Neuron (in vitro differentiated cells): ENCODE measurements around the gene HOXD8.

Experiments used
- H2AFZ ChIP-seq: one replicate; pipeline ENCODE4 v1.6.1; 2013; ENCODE audit warnings: low read depth, mild to moderate bottlenecking, inconsistent platforms, low read length, moderate library complexity
- H3K27me3 ChIP-seq: one replicate; pipeline ENCODE4 v1.6.1; 2013; ENCODE audit warnings: low read length; ENCODE audit not compliant: insufficient read depth
- H3K36me3 ChIP-seq: one replicate; pipeline ENCODE4 v1.6.1; 2013; ENCODE audit warnings: low read length; ENCODE audit not compliant: insufficient read depth
- H3K4me1 ChIP-seq: one replicate; pipeline ENCODE4 v1.6.1; 2013; ENCODE audit warnings: low read length; ENCODE audit not compliant: insufficient read depth
- H3K4me3 ChIP-seq: 2 replicates; pipeline ENCODE4 v1.5.1; 2013; ENCODE audit warnings: mild to moderate bottlenecking, low read length, moderate library complexity
- H3K9me3 ChIP-seq: one replicate; pipeline ENCODE4 v1.6.1; 2013; ENCODE audit warnings: low read length

The HOXD8 gene

DNA sequence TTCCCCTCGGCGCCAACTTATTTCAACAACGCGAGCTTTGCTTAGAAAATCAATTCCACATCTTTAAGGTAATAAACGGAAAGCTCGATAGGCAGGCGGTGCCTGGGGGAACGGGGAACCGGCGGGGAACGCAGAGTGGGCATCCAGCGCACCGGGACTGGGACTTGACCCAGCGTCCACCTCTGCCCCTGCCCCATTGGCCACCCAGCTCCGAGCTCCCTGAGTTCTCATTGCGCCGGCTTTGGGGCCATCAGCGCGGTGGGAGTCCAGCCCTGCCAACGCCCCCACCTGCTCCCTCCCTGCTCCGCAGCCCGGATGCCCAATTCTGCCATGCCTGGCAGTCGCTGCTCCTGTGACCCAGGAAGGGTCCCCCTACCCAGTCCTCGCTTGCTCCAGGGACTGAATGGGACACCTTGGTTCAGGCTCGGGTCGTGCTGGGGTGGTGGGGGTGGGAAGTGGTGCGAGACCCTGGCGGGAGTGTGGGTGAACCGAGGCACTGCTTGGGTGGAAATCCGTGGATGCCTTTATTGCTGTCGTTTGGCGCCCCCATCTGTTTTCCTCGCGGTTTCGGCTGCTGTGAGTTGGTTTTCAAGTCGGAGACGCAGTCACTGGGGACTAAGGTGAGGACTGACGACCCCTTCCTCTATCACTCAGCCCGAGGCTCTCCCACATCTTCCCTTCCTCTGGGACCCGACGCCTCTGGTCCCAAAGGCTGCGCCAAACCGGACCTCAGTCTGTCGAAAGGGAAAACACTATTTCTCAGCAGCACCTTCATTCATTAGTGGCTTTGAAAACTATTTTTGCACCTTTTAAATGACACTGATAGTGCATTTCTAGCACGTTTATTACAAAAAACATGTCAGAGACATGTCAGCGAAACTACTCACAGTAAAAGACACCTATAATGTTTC is 43.4 kb upstream of the HOXD8 start:
- Histone ChIP-seq H3K4me3 (no peak overlapping the region), H3K27me3 (peaks cover 99% of the 10 kb centered on the region), H2AFZ (no peak overlapping the region), H3K4me1 (peaks cover 3% of the 10 kb centered on the region), H3K36me3 (no peaks in the 10 kb centered on the region), H3K9me3 (no peaks in the 10 kb centered on the region)

DNA sequence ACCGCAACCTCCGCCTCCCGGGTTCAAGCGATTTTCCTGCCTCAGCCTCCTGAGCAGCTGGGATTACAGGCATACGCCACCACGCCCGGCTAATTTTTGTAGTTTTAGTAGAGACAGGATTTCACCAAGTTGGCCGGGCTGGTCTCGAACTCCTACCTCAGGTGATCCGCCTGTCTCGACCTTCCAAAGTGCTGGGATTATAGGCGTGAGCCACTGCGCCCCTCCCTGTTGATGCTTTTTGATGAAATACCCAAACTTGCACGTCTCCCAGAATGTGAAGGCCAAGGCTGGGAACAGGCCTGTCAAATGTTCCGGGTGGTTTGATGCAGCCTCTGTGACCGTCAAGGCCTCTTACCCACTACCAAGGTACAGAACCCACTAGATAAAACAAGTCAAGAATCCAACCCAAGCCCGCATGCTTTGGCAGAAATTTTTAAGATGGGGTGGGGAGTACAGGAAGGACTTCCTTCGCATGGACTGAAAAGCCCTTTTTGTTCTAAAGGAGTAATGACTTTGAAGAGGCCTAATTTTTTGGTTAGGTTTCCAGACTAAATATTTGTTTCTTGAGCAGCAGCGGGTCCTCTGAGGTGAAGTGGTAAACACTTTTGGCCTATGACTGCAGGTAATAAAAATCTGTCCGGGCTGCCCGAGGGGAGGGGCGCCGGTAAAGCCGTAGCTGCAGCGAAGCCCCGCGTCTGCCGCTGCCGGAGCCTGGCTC is 42.0 kb upstream of the HOXD8 start:
- no peaks in the 10 kb centered on the region for H3K36me3 ChIP-seq
- peaks cover 98% of the 10 kb centered on the region for H3K27me3 ChIP-seq
- peaks cover 3% of the 10 kb centered on the region for H3K4me1 ChIP-seq
- no peak overlapping the region for H3K4me3 ChIP-seq
- H3K9me3 ChIP-seq = peaks cover 2% of the 10 kb centered on the region
- no peak overlapping the region for H2AFZ ChIP-seq

DNA sequence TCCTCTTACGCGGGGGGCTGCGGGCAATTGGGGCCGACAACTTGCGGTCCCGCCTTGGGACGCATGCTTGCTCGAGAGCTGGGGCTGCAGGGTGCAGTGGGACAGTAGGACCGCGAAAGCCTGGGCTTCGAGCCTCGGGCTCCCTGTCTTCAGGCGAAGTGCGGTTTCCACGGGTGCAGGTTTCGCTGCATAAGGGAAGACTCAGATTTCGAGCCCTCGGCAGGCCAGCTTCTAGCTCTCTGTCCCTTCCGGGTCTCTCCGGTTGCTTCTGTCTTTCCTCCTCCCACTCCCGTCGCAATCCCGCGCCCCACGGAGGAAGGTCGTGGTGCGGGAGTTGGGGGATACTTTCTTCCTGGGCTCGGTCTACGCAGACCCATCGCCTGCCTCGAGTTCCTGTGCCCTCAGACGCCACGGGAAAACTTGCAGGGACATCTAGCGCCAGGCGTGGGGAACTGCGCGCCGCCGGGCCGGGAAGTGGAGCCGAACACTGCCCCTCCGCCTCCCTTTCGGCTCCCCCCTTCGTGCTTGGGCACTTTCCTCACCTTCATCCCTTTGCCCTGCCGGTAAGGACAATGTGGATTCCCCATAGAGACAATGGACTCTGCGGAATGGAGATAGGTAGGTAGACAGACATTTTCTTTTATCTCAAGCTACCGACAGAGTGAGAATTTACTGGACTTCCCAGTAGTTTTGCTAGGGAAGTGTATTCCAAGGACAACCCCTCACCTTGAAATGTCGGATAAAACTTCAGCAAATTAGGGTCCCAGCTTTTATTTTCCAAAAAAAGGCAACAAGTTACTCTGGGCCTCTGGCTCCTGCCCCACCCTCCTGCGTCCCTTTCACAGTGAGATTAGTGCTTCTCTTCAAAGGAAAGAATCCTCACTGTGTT is 41.2 kb upstream of the HOXD8 start:
- Histone ChIP-seq H3K27me3 (peaks cover 97% of the 10 kb centered on the region), H3K9me3 (peaks cover 2% of the 10 kb centered on the region), H3K36me3 (no peaks in the 10 kb centered on the region), H2AFZ (no peak overlapping the region), H3K4me3 (peak overlapping the region; percentile 11), H3K4me1 (peaks cover 3% of the 10 kb centered on the region)

- Histone ChIP-seq H3K36me3 (no peaks in the 10 kb centered on the region), H3K9me3 (peaks cover 2% of the 10 kb centered on the region), H3K27me3 (peaks cover 97% of the 10 kb centered on the region), H3K4me3 (no peak overlapping the region), H3K4me1 (peaks cover 3% of the 10 kb centered on the region), H2AFZ (no peak overlapping the region)
Measured at GRCh38 chr2:176088937-176089842, 40.3 kb upstream of the HOXD8 start.

DNA sequence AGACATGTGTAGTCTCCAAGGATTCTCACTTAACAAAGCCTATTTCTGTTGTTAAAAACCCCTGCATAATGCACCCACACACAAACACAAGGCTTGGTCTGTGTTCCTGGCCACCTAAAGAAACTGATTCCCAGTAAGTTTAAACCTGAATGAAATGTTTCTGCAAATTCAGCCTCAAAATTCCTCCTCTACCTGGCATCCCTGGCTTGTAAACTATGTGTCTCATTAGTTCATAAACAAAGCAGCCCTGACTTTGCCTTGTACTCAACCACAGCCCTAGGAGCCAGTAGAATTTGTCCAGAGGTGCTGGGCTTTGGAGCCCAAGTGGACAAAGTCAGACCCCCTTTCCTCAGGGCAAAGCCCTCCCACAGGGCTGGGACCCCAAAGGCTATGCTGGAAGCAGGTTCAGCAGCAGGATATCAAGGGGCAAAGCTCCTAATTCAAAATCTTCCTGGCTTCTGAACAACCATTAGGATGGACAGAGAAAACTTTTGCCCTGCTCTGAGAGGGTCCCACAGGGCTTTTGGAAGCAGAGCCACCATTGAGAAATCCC is 39.6 kb upstream of the HOXD8 start:
- H3K9me3 ChIP-seq = peaks cover 2% of the 10 kb centered on the region
- H2AFZ ChIP-seq = no peak overlapping the region
- H3K4me1 ChIP-seq = peaks cover 3% of the 10 kb centered on the region
- no peaks in the 10 kb centered on the region for H3K36me3 ChIP-seq
- no peak overlapping the region for H3K4me3 ChIP-seq
- H3K27me3 ChIP-seq = peaks cover 97% of the 10 kb centered on the region

DNA sequence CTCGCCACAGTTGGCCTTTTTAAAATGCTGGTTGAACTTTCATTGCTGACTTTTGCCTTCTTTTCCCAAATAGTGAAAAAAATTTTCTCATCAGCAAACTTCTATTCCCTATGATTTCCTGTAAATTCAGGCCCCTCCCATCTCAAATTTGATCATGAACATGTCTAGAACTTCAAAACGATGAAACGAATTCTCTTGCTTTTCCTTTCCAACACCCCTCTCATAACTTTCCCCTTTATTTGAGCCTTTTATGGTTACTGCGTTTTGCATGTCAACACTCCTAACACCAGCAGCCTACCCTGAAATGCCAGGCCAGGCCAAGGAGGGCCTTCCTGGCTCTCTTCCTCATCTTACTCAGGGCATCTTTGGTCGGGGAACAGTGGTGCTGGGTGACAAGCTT is 38.6 kb upstream of the HOXD8 start:
- Histone ChIP-seq H3K36me3 (no peaks in the 10 kb centered on the region), H3K4me1 (peaks cover 3% of the 10 kb centered on the region), H3K9me3 (peaks cover 2% of the 10 kb centered on the region), H3K27me3 (peaks cover 97% of the 10 kb centered on the region), H2AFZ (no peak overlapping the region), H3K4me3 (no peak overlapping the region)

GRCh38 chr2:176091329-176092258 is 37.9 kb upstream of the HOXD8 start:
- peaks cover 97% of the 10 kb centered on the region for H3K27me3 ChIP-seq
- H3K9me3 ChIP-seq = peaks cover 2% of the 10 kb centered on the region
- H2AFZ ChIP-seq = no peak overlapping the region
- H3K4me3 ChIP-seq = no peak overlapping the region
- no peaks in the 10 kb centered on the region for H3K36me3 ChIP-seq
- peaks cover 3% of the 10 kb centered on the region for H3K4me1 ChIP-seq

GRCh38 chr2:176092270-176093144 is 37.0 kb upstream of the HOXD8 start, which contains the start of gene HOXD13:
Gene HOXD13 (plus strand): TSS chr2:176092721. CDS start chr2:176092891, 170 bp downstream.
- H3K4me3 ChIP-seq = peak within 1 kb of the TSS; percentile 22
- H3K27me3 ChIP-seq = peaks cover 97% of the 10 kb centered on the region
- H3K36me3 ChIP-seq = no peaks in the 10 kb centered on the region
- H3K9me3 ChIP-seq = peaks cover 2% of the 10 kb centered on the region
- H3K4me1 ChIP-seq = peaks cover 3% of the 10 kb centered on the region
- peak within 1 kb of the TSS; percentile 55 for H2AFZ ChIP-seq

DNA sequence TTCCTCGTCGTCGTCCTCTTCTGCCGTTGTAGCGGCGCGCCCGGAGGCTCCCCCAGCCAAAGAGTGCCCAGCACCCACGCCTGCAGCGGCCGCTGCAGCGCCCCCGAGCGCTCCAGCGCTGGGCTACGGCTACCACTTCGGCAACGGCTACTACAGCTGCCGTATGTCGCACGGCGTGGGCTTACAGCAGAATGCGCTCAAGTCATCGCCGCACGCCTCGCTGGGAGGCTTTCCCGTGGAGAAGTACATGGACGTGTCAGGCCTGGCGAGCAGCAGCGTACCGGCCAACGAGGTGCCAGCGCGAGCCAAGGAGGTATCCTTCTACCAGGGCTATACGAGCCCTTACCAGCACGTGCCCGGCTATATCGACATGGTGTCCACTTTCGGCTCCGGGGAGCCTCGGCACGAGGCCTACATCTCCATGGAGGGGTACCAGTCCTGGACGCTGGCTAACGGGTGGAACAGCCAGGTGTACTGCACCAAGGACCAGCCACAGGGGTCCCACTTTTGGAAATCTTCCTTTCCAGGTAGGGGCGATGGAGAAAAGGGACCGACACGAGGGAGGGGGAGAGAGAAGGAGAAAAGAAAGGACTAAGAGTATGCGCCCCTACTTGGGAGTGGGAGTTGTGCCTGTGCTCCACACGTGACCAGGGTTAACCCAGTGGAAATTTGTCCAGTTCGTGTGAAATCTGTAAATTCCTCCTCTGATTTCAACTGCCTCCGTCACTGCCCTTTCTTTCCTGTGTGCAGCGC is 36.2 kb upstream of the HOXD8 start:
- Histone ChIP-seq H3K27me3 (peaks cover 97% of the 10 kb centered on the region), H3K4me3 (peak overlapping the region; percentile 22), H3K36me3 (no peaks in the 10 kb centered on the region), H2AFZ (peak overlapping the region; percentile 55), H3K4me1 (peaks cover 3% of the 10 kb centered on the region), H3K9me3 (peaks cover 2% of the 10 kb centered on the region)

DNA sequence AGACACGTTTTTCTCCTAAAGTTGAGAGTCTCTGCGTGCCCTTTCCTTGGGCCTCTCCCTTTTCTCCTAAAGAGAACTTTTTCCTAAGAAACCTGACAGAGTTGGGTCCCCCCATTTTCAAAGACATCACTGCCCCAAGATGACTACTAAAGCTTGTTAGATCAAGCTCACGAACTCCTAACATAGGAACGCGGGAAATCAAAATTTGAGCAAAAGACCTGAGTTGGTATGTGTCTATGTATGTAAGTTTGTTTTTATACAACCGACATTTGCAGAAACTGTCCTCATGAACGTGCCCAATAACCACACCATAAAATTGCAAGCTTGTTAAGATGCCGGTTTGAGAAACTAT is 35.6 kb upstream of the HOXD8 start:
- Histone ChIP-seq H3K4me1 (peaks cover 3% of the 10 kb centered on the region), H3K27me3 (peaks cover 97% of the 10 kb centered on the region), H3K36me3 (no peaks in the 10 kb centered on the region), H2AFZ (no peak overlapping the region), H3K9me3 (peaks cover 2% of the 10 kb centered on the region), H3K4me3 (no peak overlapping the region)
